GM23338 (cell line): ENCODE results near the gene FTCDNL1. TPM values are rescaled to one million over a fixed set of nuclear protein-coding genes. Genes with fewer than 3 reads are reported as not detected.

Experiments
- ATAC-seq: fragments of 200-7000 bp; cut with Tn5 transposase; 3 replicates; pipeline ENCODE4 v1.9.1; 2020
- DNase-seq: peaks from one replicate; pipeline ENCODE4 v3.0.0-alpha.2; 2015; ENCODE audit warnings: low spot score
- H2AFZ ChIP-seq: fragments of 200-600 bp; sonication (generic); 2 replicates; pipeline ENCODE4 v1.8.0; 2016; ENCODE audit warnings: antibody characterized with exemption, mild to moderate bottlenecking, moderate library complexity
- H3F3A ChIP-seq: fragments of 200-600 bp; sonication (generic); replicated peaks from 2 replicates; pipeline ENCODE4 v1.8.0; 2017; ENCODE audit warnings: antibody characterized with exemption, mixed run types, low read depth
- H3K27ac ChIP-seq: fragments of 200-600 bp; sonication (generic); 2 replicates; pipeline ENCODE4 v1.6.1; 2016; ENCODE audit warnings: low read depth
- H3K27me3 ChIP-seq: fragments of 200-600 bp; sonication (generic); 2 replicates; pipeline ENCODE4 v1.8.0; 2016; ENCODE audit warnings: mild to moderate bottlenecking, mixed run types, moderate library complexity; ENCODE audit not compliant: insufficient read depth
- H3K36me3 ChIP-seq: fragments of 200-600 bp; sonication (generic); 2 replicates; pipeline ENCODE4 v1.8.0; 2016; ENCODE audit warnings: mild to moderate bottlenecking; ENCODE audit not compliant: insufficient read depth
- H3K4me1 ChIP-seq: fragments of 200-600 bp; sonication (generic); 2 replicates; pipeline ENCODE4 v1.8.0; 2016; ENCODE audit warnings: mild to moderate bottlenecking, moderate library complexity; ENCODE audit not compliant: insufficient read depth
- H3K4me2 ChIP-seq: fragments of 200-600 bp; sonication (generic); 2 replicates; pipeline ENCODE4 v1.7.1; 2017; ENCODE audit warnings: mixed run types
- H3K4me3 ChIP-seq: fragments of 200-600 bp; sonication (generic); 2 replicates; pipeline ENCODE4 v1.6.1; 2016; ENCODE audit warnings: mixed run types
- H3K79me2 ChIP-seq: fragments of 200-600 bp; sonication (generic); replicated peaks from 2 replicates; pipeline ENCODE4 v1.8.0; 2017; ENCODE audit warnings: mild to moderate bottlenecking; ENCODE audit not compliant: insufficient read depth
- H3K9me2 ChIP-seq: fragments of 200-600 bp; sonication (generic); 2 replicates; pipeline ENCODE4 v1.8.0; 2017; ENCODE audit not compliant: insufficient read depth
- H4K20me1 ChIP-seq: fragments of 200-600 bp; sonication (generic); replicated peaks from 2 replicates; pipeline ENCODE4 v1.8.0; 2017; ENCODE audit warnings: mild to moderate bottlenecking; ENCODE audit not compliant: insufficient read depth
- H3K27ac Mint-ChIP-seq: 2 replicates; pipeline ENCODE4 v1.8.0; 2020; ENCODE audit warnings: inconsistent platforms, mild to moderate bottlenecking, moderate library complexity, mixed read lengths
- H3K27me3 Mint-ChIP-seq: 3 replicates; pipeline ENCODE4 v1.8.0; 2022; ENCODE audit warnings: low read depth, mild to moderate bottlenecking, moderate library complexity, mixed read lengths, inconsistent platforms; ENCODE audit not compliant: insufficient read depth, poor library complexity
- H3K36me3 Mint-ChIP-seq: 3 replicates; pipeline ENCODE4 v1.8.0; 2021; ENCODE audit warnings: low read depth, mild to moderate bottlenecking, inconsistent platforms, moderate library complexity, mixed read lengths
- H3K4me1 Mint-ChIP-seq: 3 replicates; pipeline ENCODE4 v1.8.0; 2020; ENCODE audit warnings: mild to moderate bottlenecking, inconsistent platforms, mixed read lengths
- H3K4me3 Mint-ChIP-seq: 3 replicates; pipeline ENCODE4 v1.8.0; 2021; ENCODE audit warnings: moderate library complexity, mild to moderate bottlenecking, inconsistent platforms, mixed read lengths
- H3K9me3 Mint-ChIP-seq: 3 replicates; pipeline ENCODE4 v1.8.0; 2020; ENCODE audit warnings: moderate library complexity, mild to moderate bottlenecking, inconsistent platforms, mixed read lengths
- CREB1 ChIP-seq: fragments of 250-450 bp; sonication (Bioruptor Pico); IDR thresholded peaks from 2 replicates; pipeline ENCODE4 v1.5.0; 2020; ENCODE audit warnings: low read depth, mild to moderate bottlenecking, moderate library complexity
- EZH2phosphoT487 ChIP-seq: fragments of 200-600 bp; sonication (generic); IDR thresholded peaks from one replicate; pipeline ENCODE4 v1.8.1; 2018; ENCODE audit warnings: antibody characterized with exemption; ENCODE audit not compliant: unreplicated experiment
- JUNB ChIP-seq: IDR thresholded peaks from one replicate; pipeline ENCODE4 v1.6.1; 2016; ENCODE audit warnings: antibody characterized with exemption; ENCODE audit not compliant: unreplicated experiment
- POLR2AphosphoS5 ChIP-seq: IDR thresholded peaks from 2 replicates; pipeline ENCODE4 v1.6.1; 2016; ENCODE audit warnings: antibody characterized with exemption, low read depth
- ZNF114 ChIP-seq: fragments of 250-450 bp; sonication (Bioruptor Pico); IDR thresholded peaks from 2 replicates; pipeline ENCODE4 v1.5.0; 2020; ENCODE audit warnings: mild to moderate bottlenecking, moderate library complexity
- polyA plus RNA-seq: library from polyadenylated mRNA; unstranded; fragments of >200 nt; fragmentation: Nextera tagmentation; extraction: Ambion mirVana; gene quantifications from 2 replicates; pipeline ENCODE4 v1.2.1, GENCODE V29; 2016
- total RNA-seq: library from RNA; depleted of rRNA; stranded (reverse); fragments of >200 nt; shearing (Covaris generic); gene quantifications from 2 replicates; pipeline ENCODE4 v1.2.3, GENCODE V29; 2014
- TF ChIP-seq, protein P1 (sequence below), 2 experiments: fragments of 200-600 bp in 1 of 2; sonication (generic) in 1 of 2; conservative IDR thresholded peaks; 2 replicates each; pipeline versions ENCODE4 v1.5.1 to v1.6.1; 2016 to 2017; ENCODE audit warnings: antibody characterized with exemption in 2 of 2, low read depth in 2 of 2, mild to moderate bottlenecking in 2 of 2, moderate library complexity in 1 of 2
- TF ChIP-seq, protein P2 (sequence below): fragments of 250-450 bp; sonication (Bioruptor Pico); IDR thresholded peaks from 2 replicates; pipeline ENCODE4 v1.5.0; 2020; ENCODE audit warnings: mild to moderate bottlenecking, moderate library complexity
- TF ChIP-seq, protein P3 (sequence below): IDR thresholded peaks from 2 replicates; pipeline ENCODE4 v1.6.1; 2016; ENCODE audit warnings: antibody characterized with exemption

Gene FTCDNL1
- total and polyA plus RNA-seq, 2 experiments from 2014 or later: 1.7 to 2.0 TPM

DNA sequence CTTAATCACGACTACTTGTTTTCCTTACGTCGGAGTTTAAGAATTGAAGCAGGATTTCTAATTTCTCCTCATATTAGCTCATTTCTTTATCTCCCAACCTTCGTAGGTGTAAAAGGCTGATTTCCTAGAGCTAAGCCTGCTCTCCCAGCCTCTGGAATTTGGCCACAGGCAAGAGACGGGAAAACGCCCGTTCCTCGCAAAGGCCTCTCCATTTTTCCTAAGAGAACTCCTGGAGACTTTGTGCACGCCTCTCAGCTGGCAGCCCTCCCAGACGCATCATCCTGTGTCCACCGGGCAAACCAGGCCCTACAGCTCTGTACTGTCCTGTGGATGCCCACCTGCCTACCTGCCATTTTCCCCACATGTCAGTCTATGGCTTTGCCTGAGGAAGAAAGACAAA is 106.3 kb downstream of the FTCDNL1 start:
- TF ChIP-seq JUNB (no peak), CREB1 (CRISPR knock-in tag) (no peak), ZNF114 (no peak), EZH2phosphoT487 (no peak), POLR2AphosphoS5 (no peak)
- TF ChIP-seq, protein P1, sequence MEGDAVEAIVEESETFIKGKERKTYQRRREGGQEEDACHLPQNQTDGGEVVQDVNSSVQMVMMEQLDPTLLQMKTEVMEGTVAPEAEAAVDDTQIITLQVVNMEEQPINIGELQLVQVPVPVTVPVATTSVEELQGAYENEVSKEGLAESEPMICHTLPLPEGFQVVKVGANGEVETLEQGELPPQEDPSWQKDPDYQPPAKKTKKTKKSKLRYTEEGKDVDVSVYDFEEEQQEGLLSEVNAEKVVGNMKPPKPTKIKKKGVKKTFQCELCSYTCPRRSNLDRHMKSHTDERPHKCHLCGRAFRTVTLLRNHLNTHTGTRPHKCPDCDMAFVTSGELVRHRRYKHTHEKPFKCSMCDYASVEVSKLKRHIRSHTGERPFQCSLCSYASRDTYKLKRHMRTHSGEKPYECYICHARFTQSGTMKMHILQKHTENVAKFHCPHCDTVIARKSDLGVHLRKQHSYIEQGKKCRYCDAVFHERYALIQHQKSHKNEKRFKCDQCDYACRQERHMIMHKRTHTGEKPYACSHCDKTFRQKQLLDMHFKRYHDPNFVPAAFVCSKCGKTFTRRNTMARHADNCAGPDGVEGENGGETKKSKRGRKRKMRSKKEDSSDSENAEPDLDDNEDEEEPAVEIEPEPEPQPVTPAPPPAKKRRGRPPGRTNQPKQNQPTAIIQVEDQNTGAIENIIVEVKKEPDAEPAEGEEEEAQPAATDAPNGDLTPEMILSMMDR (conservative IDR thresholded peaks at IDR 0.05; ENCODE audit: low read depth in 2 of 2): no peak
- TF ChIP-seq, protein P2, sequence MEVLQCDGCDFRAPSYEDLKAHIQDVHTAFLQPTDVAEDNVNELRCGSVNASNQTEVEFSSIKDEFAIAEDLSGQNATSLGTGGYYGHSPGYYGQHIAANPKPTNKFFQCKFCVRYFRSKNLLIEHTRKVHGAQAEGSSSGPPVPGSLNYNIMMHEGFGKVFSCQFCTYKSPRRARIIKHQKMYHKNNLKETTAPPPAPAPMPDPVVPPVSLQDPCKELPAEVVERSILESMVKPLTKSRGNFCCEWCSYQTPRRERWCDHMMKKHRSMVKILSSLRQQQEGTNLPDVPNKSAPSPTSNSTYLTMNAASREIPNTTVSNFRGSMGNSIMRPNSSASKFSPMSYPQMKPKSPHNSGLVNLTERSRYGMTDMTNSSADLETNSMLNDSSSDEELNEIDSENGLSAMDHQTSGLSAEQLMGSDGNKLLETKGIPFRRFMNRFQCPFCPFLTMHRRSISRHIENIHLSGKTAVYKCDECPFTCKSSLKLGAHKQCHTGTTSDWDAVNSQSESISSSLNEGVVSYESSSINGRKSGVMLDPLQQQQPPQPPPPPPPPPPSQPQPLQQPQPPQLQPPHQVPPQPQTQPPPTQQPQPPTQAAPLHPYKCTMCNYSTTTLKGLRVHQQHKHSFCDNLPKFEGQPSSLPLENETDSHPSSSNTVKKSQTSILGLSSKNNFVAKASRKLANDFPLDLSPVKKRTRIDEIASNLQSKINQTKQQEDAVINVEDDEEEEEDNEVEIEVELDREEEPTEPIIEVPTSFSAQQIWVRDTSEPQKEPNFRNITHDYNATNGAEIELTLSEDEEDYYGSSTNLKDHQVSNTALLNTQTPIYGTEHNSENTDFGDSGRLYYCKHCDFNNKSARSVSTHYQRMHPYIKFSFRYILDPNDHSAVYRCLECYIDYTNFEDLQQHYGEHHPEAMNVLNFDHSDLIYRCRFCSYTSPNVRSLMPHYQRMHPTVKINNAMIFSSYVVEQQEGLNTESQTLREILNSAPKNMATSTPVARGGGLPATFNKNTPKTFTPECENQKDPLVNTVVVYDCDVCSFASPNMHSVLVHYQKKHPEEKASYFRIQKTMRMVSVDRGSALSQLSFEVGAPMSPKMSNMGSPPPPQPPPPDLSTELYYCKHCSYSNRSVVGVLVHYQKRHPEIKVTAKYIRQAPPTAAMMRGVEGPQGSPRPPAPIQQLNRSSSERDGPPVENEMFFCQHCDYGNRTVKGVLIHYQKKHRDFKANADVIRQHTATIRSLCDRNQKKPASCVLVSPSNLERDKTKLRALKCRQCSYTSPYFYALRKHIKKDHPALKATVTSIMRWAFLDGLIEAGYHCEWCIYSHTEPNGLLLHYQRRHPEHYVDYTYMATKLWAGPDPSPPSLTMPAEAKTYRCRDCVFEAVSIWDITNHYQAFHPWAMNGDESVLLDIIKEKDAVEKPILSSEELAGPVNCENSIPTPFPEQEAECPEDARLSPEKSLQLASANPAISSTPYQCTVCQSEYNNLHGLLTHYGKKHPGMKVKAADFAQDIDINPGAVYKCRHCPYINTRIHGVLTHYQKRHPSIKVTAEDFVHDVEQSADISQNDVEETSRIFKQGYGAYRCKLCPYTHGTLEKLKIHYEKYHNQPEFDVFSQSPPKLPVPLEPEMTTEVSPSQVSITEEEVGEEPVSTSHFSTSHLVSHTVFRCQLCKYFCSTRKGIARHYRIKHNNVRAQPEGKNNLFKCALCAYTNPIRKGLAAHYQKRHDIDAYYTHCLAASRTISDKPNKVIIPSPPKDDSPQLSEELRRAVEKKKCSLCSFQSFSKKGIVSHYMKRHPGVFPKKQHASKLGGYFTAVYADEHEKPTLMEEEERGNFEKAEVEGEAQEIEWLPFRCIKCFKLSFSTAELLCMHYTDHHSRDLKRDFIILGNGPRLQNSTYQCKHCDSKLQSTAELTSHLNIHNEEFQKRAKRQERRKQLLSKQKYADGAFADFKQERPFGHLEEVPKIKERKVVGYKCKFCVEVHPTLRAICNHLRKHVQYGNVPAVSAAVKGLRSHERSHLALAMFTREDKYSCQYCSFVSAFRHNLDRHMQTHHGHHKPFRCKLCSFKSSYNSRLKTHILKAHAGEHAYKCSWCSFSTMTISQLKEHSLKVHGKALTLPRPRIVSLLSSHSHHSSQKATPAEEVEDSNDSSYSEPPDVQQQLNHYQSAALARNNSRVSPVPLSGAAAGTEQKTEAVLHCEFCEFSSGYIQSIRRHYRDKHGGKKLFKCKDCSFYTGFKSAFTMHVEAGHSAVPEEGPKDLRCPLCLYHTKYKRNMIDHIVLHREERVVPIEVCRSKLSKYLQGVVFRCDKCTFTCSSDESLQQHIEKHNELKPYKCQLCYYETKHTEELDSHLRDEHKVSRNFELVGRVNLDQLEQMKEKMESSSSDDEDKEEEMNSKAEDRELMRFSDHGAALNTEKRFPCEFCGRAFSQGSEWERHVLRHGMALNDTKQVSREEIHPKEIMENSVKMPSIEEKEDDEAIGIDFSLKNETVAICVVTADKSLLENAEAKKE (CRISPR knock-in tag): no peak
- TF ChIP-seq, protein P3, sequence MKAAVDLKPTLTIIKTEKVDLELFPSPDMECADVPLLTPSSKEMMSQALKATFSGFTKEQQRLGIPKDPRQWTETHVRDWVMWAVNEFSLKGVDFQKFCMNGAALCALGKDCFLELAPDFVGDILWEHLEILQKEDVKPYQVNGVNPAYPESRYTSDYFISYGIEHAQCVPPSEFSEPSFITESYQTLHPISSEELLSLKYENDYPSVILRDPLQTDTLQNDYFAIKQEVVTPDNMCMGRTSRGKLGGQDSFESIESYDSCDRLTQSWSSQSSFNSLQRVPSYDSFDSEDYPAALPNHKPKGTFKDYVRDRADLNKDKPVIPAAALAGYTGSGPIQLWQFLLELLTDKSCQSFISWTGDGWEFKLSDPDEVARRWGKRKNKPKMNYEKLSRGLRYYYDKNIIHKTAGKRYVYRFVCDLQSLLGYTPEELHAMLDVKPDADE: no peak

More for the DNA sequence above, 106.3 kb downstream of the FTCDNL1 start:
- ATAC-seq (no peak), DNase-seq (no peak)
- Mint-ChIP-seq H3K9me3 (no peaks in the 10 kb centered on the region), H3K27me3 (peaks cover 6% of the 10 kb centered on the region), H3K4me1 (peaks cover 32% of the 10 kb centered on the region), H3K36me3 (no peaks in the 10 kb centered on the region), H3K27ac (no peak overlapping the region), H3K4me3 (no peak overlapping the region)
- H3K36me3 ChIP-seq: no peaks in the 10 kb centered on the region
- H3K4me2 ChIP-seq: no peak overlapping the region
- 0 out of 2 replicates have a peak overlapping the region, but pooled peaks have one; percentile 12 for H3K27ac ChIP-seq
- H3K79me2 ChIP-seq: no peaks in the 10 kb centered on the region
- H2AFZ ChIP-seq: peak overlapping the region; percentile 70; the same call in 1 of the 2 replicates
- H3K27me3 ChIP-seq: no peaks in the 10 kb centered on the region
- H3K4me3 ChIP-seq: no peak overlapping the region
- no peaks in the 10 kb centered on the region for H4K20me1 ChIP-seq
- H3F3A ChIP-seq: no peaks in the 10 kb centered on the region
- peaks cover 8% of the 10 kb centered on the region; the same call in 1 of the 2 replicates for H3K9me2 ChIP-seq
- H3K4me1 ChIP-seq: peaks cover 39% of the 10 kb centered on the region
